NCI-H2107 treated with DMSO at 0.1 percent for 48 hours (cell line): Measurements from ENCODE around the gene ACADSB.

Source experiments
- DNase-seq: peaks from one replicate; lab custom pipeline; 2025; ENCODE audit not compliant: unreplicated experiment; lab: John Stamatoyannopoulos, UW

ACADSB gene

GRCh38 chr10:123093489-123093888, 84.7 kb downstream of the ACADSB start:
- no peak for DNase-seq

DNA sequence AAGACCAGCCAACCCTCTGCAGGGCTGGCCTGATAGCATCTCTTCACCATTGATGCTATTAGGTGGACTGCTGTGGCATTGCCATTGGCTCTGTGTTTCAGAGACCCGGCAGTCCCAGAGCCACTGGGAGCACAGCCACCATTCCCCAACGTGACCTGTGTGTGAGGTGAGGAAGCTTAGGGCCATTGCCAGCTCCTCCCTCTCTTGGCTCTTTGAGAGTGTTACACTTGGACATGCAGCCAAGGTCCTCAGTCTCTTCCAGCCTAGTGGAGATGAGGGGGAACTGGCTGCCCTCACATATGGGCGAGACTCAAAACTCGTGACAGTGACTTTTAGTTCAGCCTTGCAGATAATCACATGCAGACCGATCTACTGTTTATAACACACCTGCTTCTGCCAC, 87.6 kb downstream of the ACADSB start:
- DNase-seq, result no peak

DNA sequence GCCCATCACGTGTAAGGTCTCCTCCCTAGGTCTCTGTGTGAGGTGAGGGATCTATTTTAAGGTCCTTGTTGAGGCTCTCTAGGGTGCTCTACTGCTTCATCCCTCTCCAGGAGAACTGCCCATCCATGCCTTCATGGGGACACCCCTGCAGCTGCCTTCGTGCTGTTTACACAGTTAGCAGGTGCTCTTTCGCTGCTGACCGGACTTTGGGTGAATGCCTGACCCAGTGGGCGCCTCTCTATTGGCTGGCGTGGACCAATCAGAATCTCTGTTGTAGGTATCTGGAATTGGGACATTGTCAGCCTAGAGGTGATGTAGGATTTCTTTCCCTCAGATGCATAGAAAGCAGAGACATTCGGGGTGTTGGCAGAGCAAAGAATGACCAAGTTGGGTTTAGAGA, 88.2 kb downstream of the ACADSB start:
- DNase-seq, result no peak

GRCh38 chr10:123100030-123100762, 91.4 kb downstream of the ACADSB start:
- no peak for DNase-seq

- no peak for DNase-seq
Observed at GRCh38 chr10:123101872-123102271, 93.1 kb downstream of the ACADSB start.

GRCh38 chr10:123102673-123103072, 93.9 kb downstream of the ACADSB start:
- DNase-seq, result no peak

DNA sequence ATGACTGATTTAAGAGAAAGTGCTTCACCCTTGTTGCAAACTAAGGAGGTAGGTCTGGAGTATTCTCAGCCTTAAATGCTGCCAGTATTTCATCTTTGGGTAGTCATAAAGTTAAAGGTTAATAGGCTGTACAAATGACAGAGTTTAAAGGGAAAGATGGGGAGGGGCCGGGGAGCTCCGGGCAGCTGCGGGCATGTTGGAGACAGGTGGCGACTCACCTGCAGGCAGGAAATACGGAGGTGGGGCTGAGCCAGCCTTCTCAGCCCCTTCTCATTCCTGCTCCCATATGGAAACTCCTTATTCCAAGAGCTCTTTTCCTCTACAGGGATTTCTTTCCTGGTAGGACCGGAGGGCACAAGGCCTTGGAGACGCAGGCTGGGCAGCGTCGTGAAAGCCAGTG, 95.1 kb downstream of the ACADSB start:
- no peak for DNase-seq
